ENCODE data around the gene LHPP.

DNA sequence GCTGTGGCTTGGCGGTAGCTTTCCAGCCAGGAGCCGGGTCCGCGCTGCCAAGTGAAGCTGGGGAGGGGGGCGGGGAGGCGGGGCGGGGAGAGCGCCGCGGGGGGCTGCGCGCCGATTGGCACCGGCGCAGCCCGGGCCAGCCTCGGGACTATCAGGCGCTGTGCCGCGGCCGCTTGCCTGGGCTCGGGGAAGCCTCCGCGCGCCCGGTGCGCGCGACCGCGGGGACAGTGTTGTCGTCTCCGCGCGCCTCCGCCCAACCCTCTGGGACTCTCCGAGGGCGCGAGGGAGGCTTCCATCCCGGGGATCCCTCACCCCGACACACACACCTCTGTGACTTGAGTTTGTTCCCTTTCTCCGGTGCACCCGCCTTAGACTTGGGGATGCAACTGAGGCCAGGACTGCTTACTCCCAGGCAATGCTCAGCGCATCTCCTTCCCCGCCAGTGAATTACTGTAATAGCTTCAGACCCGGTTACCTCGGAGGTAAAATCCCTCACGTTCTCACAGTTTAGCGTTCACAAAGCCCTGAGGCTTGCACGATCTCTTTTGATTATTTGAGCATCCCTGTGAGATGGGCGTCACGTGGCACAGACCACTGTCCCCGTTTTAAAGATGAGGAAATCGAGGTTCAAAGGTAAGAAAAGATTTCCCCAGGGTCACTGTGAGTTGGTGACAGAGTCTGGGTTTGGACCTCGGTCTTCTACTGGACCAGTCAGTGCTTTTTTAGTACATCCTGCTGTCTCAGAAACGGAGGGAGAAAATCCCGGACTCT lies 11.4 kb upstream of the LHPP start, which contains the start of gene NKX1-2:
- TF ChIP-seq CTCF (IDR thresholded peaks at IDR 0.05; ENCODE audit: insufficient read depth, low read length), result no peak
- no peak for TF ChIP-seq POLR2AphosphoS5 (IDR thresholded peaks at IDR 0.05; ENCODE audit: low read depth)
